Loucy (cell line): ENCODE data around the gene TRAF3.

Experiments
- H2AFZ ChIP-seq: fragments of 200-600 bp; sonication (generic); 2 replicates; pipeline ENCODE4 v1.6.0; 2016; ENCODE audit warnings: antibody characterized with exemption, mild to moderate bottlenecking, low read length, moderate library complexity
- H3F3A ChIP-seq: fragments of 200-600 bp; 2 replicates; pipeline ENCODE4 v1.6.0; 2016; ENCODE audit warnings: antibody characterized with exemption, low read depth, mild to moderate bottlenecking
- H3K27me3 ChIP-seq: fragments of 200-600 bp; sonication (generic); 2 replicates; pipeline ENCODE4 v1.6.1; 2014; ENCODE audit warnings: low read length, mild to moderate bottlenecking; ENCODE audit not compliant: insufficient read depth, poor library complexity, severe bottlenecking
- H3K36me3 ChIP-seq: fragments of 200-600 bp; sonication (generic); 2 replicates; pipeline ENCODE4 v1.6.1; 2016; ENCODE audit warnings: low read length; ENCODE audit not compliant: insufficient read depth
- H3K4me1 ChIP-seq: fragments of 200-600 bp; sonication (generic); 2 replicates; pipeline ENCODE4 v1.5.1; 2014; ENCODE audit warnings: low read length, mild to moderate bottlenecking; ENCODE audit not compliant: insufficient read depth, poor library complexity, severe bottlenecking
- H3K4me2 ChIP-seq: fragments of 200-600 bp; sonication (generic); 2 replicates; pipeline ENCODE4 v1.6.0; 2014; ENCODE audit warnings: antibody characterized with exemption, low read length, low read depth, mild to moderate bottlenecking; ENCODE audit not compliant: poor library complexity, severe bottlenecking
- H3K4me3 ChIP-seq: fragments of 200-600 bp; sonication (generic); 2 replicates; pipeline ENCODE4 v1.5.1; 2014; ENCODE audit warnings: low read length, mild to moderate bottlenecking, mixed read lengths; ENCODE audit not compliant: poor library complexity, severe bottlenecking
- H3K79me2 ChIP-seq: fragments of 200-600 bp; sonication (generic); 2 replicates; pipeline ENCODE4 v1.6.1; 2014; ENCODE audit warnings: low read length; ENCODE audit not compliant: insufficient read depth
- H3K9ac ChIP-seq: fragments of 200-600 bp; sonication (generic); 2 replicates; pipeline ENCODE4 v1.6.0; 2014; ENCODE audit warnings: mild to moderate bottlenecking, low read depth, low read length, moderate library complexity; ENCODE audit not compliant: poor library complexity, severe bottlenecking
- H3K9me2 ChIP-seq: fragments of 200-600 bp; sonication (generic); replicated peaks from 2 replicates; pipeline ENCODE4 v1.6.1; 2016; ENCODE audit warnings: low read depth, low read length, mixed read lengths
- H3K9me3 ChIP-seq: fragments of 200-600 bp; sonication (generic); 2 replicates; pipeline ENCODE4 v1.6.1; 2014; ENCODE audit warnings: mild to moderate bottlenecking, antibody characterized with exemption, low read length, low read depth; ENCODE audit not compliant: insufficient read depth
- H4K20me1 ChIP-seq: fragments of 200-600 bp; sonication (generic); 2 replicates; pipeline ENCODE4 v1.6.0; 2014; ENCODE audit warnings: antibody characterized with exemption, low read length, mild to moderate bottlenecking; ENCODE audit not compliant: insufficient read depth, poor library complexity, severe bottlenecking
- EZH2phosphoT487 ChIP-seq: fragments of 200-600 bp; IDR thresholded peaks from 2 replicates; pipeline ENCODE4 v1.6.1; 2018; ENCODE audit warnings: antibody characterized with exemption, mild to moderate bottlenecking, moderate library complexity, borderline replicate concordance
- TF ChIP-seq, protein P1 (sequence below): fragments of 200-600 bp; sonication (generic); conservative IDR thresholded peaks from 2 replicates; pipeline ENCODE4 v1.5.1; 2014; ENCODE audit warnings: mild to moderate bottlenecking, antibody characterized with exemption, low read length

TRAF3 gene, protein sequence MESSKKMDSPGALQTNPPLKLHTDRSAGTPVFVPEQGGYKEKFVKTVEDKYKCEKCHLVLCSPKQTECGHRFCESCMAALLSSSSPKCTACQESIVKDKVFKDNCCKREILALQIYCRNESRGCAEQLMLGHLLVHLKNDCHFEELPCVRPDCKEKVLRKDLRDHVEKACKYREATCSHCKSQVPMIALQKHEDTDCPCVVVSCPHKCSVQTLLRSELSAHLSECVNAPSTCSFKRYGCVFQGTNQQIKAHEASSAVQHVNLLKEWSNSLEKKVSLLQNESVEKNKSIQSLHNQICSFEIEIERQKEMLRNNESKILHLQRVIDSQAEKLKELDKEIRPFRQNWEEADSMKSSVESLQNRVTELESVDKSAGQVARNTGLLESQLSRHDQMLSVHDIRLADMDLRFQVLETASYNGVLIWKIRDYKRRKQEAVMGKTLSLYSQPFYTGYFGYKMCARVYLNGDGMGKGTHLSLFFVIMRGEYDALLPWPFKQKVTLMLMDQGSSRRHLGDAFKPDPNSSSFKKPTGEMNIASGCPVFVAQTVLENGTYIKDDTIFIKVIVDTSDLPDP

GRCh38 chr14:102776761-102777710 is at the start of gene TRAF3:
TRAF3 (plus strand) TSS chr14:102777449; CDS start chr14:102870202, 92,753 bp downstream.
- peaks cover 42% of the 10 kb centered on the region for H3K79me2 ChIP-seq
- no peaks in the 10 kb centered on the region for H3F3A ChIP-seq
- H3K4me3 ChIP-seq = peak within 1 kb of the TSS; percentile 91
- no peaks in the 10 kb centered on the region for H3K9me2 ChIP-seq
- peak within 1 kb of the TSS; percentile 35 for H2AFZ ChIP-seq
- H3K36me3 ChIP-seq = no peaks in the 10 kb centered on the region
- peak within 1 kb of the TSS; percentile 82 for H3K4me2 ChIP-seq
- peak within 1 kb of the TSS; percentile 71 for H3K9ac ChIP-seq
- peaks cover 8% of the 10 kb centered on the region for H4K20me1 ChIP-seq
- TF ChIP-seq EZH2phosphoT487 = no peak
- TF ChIP-seq, protein P1, sequence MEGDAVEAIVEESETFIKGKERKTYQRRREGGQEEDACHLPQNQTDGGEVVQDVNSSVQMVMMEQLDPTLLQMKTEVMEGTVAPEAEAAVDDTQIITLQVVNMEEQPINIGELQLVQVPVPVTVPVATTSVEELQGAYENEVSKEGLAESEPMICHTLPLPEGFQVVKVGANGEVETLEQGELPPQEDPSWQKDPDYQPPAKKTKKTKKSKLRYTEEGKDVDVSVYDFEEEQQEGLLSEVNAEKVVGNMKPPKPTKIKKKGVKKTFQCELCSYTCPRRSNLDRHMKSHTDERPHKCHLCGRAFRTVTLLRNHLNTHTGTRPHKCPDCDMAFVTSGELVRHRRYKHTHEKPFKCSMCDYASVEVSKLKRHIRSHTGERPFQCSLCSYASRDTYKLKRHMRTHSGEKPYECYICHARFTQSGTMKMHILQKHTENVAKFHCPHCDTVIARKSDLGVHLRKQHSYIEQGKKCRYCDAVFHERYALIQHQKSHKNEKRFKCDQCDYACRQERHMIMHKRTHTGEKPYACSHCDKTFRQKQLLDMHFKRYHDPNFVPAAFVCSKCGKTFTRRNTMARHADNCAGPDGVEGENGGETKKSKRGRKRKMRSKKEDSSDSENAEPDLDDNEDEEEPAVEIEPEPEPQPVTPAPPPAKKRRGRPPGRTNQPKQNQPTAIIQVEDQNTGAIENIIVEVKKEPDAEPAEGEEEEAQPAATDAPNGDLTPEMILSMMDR = no peak
- no peaks in the 10 kb centered on the region for H3K9me3 ChIP-seq
- H3K27me3 ChIP-seq = no peaks in the 10 kb centered on the region
- peaks cover 33% of the 10 kb centered on the region for H3K4me1 ChIP-seq

DNA sequence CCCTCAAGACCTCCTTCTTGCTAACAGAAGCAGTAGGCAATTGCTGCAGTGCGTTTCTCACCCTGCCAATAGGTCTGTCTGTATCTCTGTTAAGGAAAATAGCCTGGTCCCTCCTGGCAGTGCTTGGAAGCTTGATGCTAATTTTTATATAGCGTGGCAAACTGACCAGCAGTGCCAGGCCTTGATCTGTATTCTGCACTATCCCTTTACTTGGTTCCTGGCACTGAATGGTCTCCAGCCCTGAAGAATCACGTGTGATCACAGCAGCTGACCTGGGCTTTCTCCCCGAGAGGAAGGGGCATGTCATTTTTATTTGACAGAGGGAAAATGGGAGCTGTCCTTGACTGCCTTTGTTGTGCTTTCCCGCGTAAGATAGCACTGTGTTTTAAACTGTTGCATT is 48.7 kb upstream of the TRAF3 start:
- Histone ChIP-seq H3F3A (no peaks in the 10 kb centered on the region), H3K9me2 (no peaks in the 10 kb centered on the region), H3K4me1 (no peaks in the 10 kb centered on the region), H4K20me1 (no peaks in the 10 kb centered on the region), H2AFZ (no peak overlapping the region), H3K9me3 (no peaks in the 10 kb centered on the region), H3K27me3 (no peaks in the 10 kb centered on the region), H3K9ac (no peak overlapping the region), H3K79me2 (no peaks in the 10 kb centered on the region), H3K4me3 (no peak overlapping the region), H3K4me2 (no peak overlapping the region), H3K36me3 (peaks cover 73% of the 10 kb centered on the region; the same call in 1 of the 2 replicates)
- no peak for TF ChIP-seq EZH2phosphoT487
- TF ChIP-seq, protein P1 = no peak

GRCh38 chr14:102729268-102729667 is 48.0 kb upstream of the TRAF3 start:
- Histone ChIP-seq H4K20me1 (no peaks in the 10 kb centered on the region), H3F3A (no peaks in the 10 kb centered on the region), H3K36me3 (peaks cover 66% of the 10 kb centered on the region; the same call in 1 of the 2 replicates), H3K4me3 (no peak overlapping the region), H3K4me2 (no peak overlapping the region), H3K79me2 (no peaks in the 10 kb centered on the region), H3K9me2 (no peaks in the 10 kb centered on the region), H2AFZ (no peak overlapping the region), H3K4me1 (no peaks in the 10 kb centered on the region), H3K27me3 (no peaks in the 10 kb centered on the region), H3K9me3 (no peaks in the 10 kb centered on the region), H3K9ac (no peak overlapping the region)
- TF ChIP-seq, protein P1 = no peak
- no peak for TF ChIP-seq EZH2phosphoT487
